ENCODE measurements around the gene C20orf173.

The C20orf173 gene

DNA sequence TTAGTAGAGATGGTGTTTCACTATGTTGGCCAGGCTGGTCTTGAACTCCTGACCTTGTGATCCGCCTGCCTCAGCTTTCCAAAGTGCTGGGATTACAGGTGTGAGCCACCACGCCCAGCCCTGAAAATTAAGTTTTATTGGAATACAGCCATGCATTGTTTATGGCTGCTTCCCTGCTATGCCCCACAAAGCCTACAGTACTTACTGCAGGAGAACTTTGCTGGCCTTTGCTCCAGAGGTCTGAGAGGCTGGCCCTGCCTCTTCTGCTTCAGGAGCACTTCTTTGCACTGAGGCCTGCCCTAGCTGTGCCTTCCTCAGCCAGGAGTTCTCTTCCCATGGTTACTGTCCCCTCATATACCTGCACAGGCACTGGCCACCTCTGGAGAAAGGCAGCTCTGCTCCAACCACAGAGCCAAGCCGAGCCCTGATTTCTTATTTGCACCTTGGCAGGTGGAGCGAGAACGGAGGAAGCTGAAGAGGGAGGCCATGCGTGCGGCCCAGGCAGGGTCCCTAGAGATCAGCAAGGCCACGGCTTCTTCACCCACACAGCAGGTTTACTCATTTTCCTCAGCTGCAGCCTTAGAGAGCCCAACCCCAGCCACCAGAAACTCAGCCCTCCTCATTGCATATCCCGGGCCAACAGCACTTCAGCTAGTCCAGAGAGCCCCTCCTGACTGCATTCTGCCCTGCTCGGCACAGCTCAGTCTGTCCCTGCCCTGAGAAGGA lies 20.8 kb downstream of the C20orf173 start:
- DNase-seq (ENCODE audit: insufficient read length, low spot score), result no peak
- no peak for FAIRE-seq

- no peak for FAIRE-seq
- DNase-seq (ENCODE audit: insufficient read length, low spot score), result no peak
Observed at GRCh38 chr20:35506872-35507638, 22.4 kb downstream of the C20orf173 start.

DNA sequence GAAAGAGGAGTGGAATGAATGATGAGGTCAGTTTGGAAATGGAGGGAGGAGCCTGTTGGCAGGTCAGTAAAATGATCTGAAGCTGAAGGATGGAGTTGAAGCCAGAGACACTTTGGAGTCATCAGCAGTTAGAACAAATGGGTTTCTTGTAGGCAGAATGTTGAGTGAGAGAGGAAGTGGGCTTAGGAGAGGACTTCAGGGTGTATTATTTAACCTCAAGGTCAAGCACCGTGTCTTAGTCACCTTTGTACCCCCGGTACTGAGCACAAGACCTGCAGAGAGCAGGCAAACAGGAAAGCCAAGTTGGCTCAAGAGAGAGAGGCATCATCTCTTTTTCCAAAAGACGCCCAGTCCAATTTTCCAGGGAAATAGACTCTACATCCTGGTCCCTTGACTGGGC lies 23.3 kb downstream of the C20orf173 start:
- no peak for DNase-seq (ENCODE audit: insufficient read length, low spot score)
- FAIRE-seq, result no peak

GRCh38 chr20:35504751-35505150 lies 24.7 kb downstream of the C20orf173 start:
- DNase-seq (ENCODE audit: insufficient read length, low spot score) (no peak), FAIRE-seq (no peak)

GRCh38 chr20:35503841-35504561 lies 25.5 kb downstream of the C20orf173 start:
- FAIRE-seq (no peak), DNase-seq (ENCODE audit: insufficient read length, low spot score) (no peak)

DNA sequence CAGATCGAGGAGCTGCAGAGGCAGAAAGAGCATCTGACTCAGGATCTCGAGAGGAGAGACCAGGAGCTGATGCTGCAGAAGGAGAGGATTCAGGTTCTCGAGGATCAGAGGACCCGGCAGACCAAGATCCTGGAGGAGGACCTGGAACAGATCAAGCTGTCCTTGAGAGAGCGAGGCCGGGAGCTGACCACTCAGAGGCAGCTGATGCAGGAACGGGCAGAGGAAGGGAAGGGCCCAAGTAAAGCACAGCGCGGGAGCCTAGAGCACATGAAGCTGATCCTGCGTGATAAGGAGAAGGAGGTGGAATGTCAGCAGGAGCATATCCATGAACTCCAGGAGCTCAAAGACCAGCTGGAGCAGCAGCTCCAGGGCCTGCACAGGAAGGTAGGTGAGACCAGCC lies 26.2 kb downstream of the C20orf173 start:
- DNase-seq (ENCODE audit: insufficient read length, low spot score) (no peak), FAIRE-seq (no peak)

DNA sequence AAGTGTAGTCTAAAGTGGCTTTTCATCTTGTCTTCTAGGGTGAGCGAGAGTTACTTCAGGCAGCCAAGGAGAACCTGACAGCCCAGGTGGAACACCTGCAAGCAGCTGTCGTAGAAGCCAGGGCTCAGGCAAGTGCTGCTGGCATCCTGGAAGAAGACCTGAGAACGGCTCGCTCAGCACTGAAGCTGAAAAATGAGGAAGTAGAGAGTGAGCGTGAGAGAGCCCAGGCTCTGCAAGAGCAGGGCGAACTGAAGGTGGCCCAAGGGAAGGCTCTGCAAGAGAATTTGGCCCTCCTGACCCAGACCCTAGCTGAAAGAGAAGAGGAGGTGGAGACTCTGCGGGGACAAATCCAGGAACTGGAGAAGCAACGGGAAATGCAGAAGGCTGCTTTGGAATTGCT lies 27.1 kb downstream of the C20orf173 start:
- no peak for DNase-seq (ENCODE audit: insufficient read length, low spot score)
- no peak for FAIRE-seq

DNA sequence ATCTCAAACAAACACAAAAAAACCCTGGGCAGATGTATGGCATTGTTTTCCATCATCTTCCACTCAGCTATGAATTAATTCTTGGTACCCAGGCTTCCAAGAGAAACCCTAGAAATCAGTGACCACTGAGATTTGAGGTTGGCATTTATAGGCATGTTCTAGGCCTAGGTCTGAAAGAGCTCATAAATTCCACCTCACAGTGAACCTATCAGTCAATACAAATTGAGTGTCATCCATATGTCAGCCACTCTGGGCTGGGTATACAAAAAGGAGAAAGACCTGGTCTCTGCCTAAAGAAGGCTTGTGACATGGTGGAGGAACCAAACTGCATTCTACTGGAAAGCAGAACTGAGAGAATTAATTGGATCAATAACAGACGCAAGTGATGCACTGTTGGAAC lies 30.2 kb downstream of the C20orf173 start:
- DNase-seq (ENCODE audit: insufficient read length, low spot score) (no peak), FAIRE-seq (no peak)

GRCh38 chr20:35497780-35498189 lies 31.7 kb downstream of the C20orf173 start:
- FAIRE-seq (no peak), DNase-seq (ENCODE audit: insufficient read length, low spot score) (no peak)

GRCh38 chr20:35497320-35497719 lies 32.1 kb downstream of the C20orf173 start:
- FAIRE-seq, result no peak
- no peak for DNase-seq (ENCODE audit: insufficient read length, low spot score)

DNA sequence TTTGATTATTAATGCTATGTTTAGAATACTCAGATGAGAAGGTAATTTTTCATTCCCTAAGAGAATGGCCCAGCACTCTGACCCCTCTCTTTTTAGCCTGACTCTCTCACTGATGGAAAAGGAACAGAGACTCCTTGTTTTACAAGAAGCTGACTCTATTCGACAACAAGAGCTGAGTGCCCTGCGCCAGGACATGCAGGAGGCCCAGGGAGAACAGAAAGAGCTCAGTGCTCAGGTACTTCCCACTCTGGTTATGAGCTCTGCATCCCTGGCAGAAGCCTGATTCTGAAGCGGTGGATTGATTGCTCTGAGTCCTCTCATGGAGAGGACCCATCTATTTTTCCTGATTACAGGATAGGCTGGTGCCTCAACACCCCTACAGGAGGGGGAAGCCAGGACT lies 33.0 kb downstream of the C20orf173 start:
- FAIRE-seq (no peak), DNase-seq (ENCODE audit: insufficient read length, low spot score) (no peak)

DNA sequence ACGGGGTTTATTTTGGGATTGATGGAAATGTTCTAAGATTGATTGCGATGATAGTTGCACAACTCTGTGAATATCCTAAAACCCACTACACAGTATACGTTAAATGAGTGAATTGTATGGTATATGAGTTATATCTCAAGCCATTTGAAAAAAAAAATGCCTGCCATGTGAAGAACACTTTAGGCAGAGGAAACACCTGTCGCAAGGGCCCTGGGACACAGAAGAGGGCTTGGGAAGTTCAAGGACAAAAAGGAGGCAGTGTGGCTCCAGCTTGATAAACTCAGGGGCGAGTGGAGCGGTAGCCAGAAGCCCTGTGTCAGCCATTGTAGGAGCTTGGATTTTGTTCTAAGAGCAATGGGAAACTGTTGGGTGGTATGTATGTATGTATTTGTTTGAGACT lies 37.1 kb downstream of the C20orf173 start:
- DNase-seq (ENCODE audit: insufficient read length, low spot score) (no peak), FAIRE-seq (no peak)

DNA sequence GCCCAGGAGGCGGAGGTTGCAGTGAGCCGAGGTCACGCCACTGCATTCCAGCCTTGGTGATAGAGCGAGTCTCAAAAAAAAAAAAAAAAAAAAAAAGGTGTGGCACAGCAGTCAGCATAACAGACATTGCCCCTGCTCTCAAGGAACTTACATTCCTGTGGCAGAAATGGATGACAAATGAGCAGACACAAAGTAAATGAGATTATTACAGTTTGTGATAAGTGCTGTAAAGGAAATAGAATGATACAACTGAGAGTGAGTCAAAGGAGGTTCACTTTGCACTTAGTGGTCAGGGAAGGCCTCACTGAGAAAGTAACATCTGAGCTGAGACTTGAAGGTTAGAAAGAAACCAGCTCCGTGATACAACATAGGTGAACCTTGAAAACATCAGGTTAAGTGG lies 37.6 kb downstream of the C20orf173 start:
- FAIRE-seq (no peak), DNase-seq (ENCODE audit: insufficient read length, low spot score) (no peak)

DNA sequence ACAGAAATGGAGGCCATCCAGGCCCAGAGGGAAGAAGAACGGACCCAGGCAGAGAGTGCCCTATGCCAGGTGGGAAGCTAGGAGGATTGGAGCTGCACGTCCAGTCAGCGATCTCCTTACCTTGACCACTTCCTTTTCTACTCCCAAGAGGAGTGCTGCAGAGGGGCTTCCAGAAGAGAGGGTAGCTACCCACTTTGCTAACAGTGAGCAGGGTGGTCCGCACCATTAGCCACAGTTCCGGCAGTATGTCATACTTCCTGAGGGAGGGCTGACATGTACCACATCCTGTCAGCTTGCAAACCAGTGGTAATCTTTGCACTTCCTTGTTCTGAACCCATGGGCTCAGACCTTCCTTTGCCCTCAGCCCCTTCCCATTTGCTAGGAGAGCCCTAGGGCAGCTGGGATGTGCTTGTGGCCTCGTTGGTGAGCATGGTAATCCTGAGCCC lies 38.7 kb downstream of the C20orf173 start:
- no peak for FAIRE-seq
- no peak for DNase-seq (ENCODE audit: insufficient read length, low spot score)

DNA sequence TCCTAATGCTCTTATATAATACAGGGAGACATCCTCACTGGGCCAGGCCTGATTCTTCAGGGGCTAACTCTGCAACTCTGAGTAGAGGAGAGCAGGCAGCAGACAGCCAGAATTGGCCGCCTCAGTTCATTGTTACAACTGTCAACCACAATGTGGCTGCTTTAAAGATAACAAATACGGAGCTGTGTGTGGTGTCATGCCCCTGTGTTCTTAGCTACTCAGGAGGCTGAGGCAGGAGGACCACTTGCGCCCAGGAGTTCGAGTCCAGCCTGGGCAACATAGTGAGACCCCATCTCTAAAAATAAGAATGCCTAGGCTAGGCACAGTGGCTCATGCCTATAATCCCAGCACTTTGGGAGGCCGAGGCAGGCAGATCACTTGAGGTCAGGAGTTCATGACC lies 39.7 kb downstream of the C20orf173 start:
- DNase-seq (ENCODE audit: insufficient read length, low spot score) (no peak), FAIRE-seq (no peak)

DNA sequence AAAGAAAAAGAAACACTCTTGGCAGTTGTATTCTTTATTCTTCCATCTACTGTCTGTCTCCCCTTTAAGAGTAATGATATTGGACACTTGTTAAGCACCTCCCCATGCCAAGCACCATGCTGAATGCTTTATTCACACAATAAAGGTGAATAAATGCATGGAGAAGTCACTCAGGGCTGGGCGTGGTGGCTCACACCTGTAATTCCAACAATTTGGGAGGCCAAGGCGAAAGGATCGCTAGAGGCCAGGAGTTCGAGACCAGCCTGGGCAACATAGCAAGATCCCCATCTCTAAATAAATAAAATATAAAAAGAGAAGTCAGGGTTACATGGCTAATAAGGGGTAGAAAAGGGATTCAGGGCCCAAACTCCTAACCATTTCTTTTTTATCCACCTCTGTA lies 42.0 kb downstream of the C20orf173 start:
- FAIRE-seq, result no peak

GRCh38 chr20:35479798-35480197 lies 49.7 kb downstream of the C20orf173 start:
- FAIRE-seq (no peak), DNase-seq (ENCODE audit: insufficient read length, low spot score) (no peak)

More for the DNA sequence above, 42.0 kb downstream of the C20orf173 start:
- no peak for DNase-seq (ENCODE audit: insufficient read length, low spot score)

DNA sequence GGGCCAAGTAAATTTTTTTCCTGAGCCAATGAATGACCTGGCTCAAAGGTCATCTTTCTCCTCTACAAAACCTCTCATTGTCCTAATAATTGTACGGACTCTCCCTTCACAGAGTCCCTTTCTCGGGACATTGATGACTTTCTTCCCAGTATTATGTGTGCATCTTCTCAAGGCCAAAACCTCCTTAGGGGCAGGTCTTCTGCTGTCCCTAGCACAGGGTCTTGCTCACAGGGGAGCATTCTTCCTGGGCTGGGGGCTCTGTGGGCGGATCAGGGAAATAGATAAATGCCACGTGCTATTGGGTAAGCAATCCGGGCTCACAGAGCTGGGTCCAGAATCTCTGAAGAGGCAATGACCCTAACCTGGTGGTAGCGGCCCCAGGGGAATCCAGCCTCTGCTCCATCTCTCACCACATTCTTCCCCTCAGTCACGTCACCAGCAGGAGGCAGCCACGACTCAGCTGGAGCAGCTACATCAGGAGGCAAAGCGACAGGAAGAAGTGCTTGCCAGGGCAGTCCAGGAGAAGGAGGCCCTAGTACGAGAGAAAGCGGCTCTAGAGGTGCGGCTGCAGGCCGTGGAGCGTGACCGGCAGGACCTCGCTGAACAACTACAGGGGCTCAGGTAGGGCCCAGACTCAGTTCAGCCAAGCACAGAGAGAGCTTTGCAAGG lies 50.5 kb downstream of the C20orf173 start:
- FAIRE-seq, result no peak

More for the DNA sequence above, 50.5 kb downstream of the C20orf173 start:
- no peak for DNase-seq (ENCODE audit: insufficient read length, low spot score)

All from HTR-8/SVneo (cell line).